Measurements from ENCODE around the gene KIAA0232. TPM values are rescaled to one million over a fixed set of nuclear protein-coding genes. Genes with fewer than 3 reads are reported as not detected.

Gene KIAA0232
- total and polyA plus RNA-seq, 11 donors, result 20.0 to 78.4 (median 67.7) TPM

- no peaks in the 10 kb centered on the region for H3K9me3 ChIP-seq
- no peak overlapping the region for H3K27ac ChIP-seq
- no peak for TF ChIP-seq POLR2A (IDR thresholded peaks at IDR 0.05)
- TF ChIP-seq, protein P1, sequence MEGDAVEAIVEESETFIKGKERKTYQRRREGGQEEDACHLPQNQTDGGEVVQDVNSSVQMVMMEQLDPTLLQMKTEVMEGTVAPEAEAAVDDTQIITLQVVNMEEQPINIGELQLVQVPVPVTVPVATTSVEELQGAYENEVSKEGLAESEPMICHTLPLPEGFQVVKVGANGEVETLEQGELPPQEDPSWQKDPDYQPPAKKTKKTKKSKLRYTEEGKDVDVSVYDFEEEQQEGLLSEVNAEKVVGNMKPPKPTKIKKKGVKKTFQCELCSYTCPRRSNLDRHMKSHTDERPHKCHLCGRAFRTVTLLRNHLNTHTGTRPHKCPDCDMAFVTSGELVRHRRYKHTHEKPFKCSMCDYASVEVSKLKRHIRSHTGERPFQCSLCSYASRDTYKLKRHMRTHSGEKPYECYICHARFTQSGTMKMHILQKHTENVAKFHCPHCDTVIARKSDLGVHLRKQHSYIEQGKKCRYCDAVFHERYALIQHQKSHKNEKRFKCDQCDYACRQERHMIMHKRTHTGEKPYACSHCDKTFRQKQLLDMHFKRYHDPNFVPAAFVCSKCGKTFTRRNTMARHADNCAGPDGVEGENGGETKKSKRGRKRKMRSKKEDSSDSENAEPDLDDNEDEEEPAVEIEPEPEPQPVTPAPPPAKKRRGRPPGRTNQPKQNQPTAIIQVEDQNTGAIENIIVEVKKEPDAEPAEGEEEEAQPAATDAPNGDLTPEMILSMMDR (IDR thresholded peaks at IDR 0.05), result no peak
- no peak overlapping the region for H3K4me3 ChIP-seq
- ATAC-seq, result peak in 1 of 4 donors; percentile 10
- WGBS, 4 donors, result 61 to 79% (median 75%) methylated on average over 1 of the region's 1 CpG
- H3K36me3 ChIP-seq, result peaks cover 0 to 69% (median 33%) of the 10 kb centered on the region in 9 donors
- no peaks in the 10 kb centered on the region for H3K27me3 ChIP-seq
- intact Hi-C loops (cut with DNase I), result loop anchor here in 1 of 10 donors (10.0 kb wide), 1 partner anchor 50 kb away; no protein-coding TSS in a partner anchor
- peaks cover 3 to 62% (median 35%) of the 10 kb centered on the region in 12 donors for H3K4me1 ChIP-seq
- no peak for DNase-seq
Observed at GRCh38 chr4:6845027-6845426, 62.5 kb downstream of the KIAA0232 start.

DNA sequence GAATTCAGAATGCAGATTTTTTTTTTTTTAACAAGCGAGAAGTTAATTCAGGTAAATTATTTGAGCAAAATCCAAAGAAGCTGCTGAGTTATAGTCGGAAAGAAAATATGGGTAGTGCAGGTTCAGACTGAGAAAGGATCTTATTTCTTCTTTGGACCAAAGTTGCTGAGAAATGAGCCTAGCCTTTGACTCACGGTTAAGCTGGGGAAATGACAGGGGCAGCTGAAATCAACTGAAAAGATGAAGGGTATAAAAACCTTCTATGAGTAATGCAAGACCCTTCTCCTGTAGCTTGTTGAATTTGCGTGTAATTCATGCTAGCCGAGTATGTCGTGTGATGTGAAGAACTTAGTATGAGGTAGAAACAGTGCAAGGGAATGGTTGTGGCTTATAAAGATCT lies 63.0 kb downstream of the KIAA0232 start:
- ATAC-seq, result no peak
- WGBS, 4 donors, result 92 to 96% (median 94%) methylated on average over 6 of the region's 6 CpGs
- Histone ChIP-seq H3K4me1 (peaks cover 3 to 57% (median 31%) of the 10 kb centered on the region in 12 donors), H3K36me3 (peaks cover 0 to 68% (median 33%) of the 10 kb centered on the region in 9 donors), H3K4me3 (no peak overlapping the region), H3K27ac (no peak overlapping the region), H3K9me3 (no peaks in the 10 kb centered on the region), H3K27me3 (no peaks in the 10 kb centered on the region)
- TF ChIP-seq POLR2A (IDR thresholded peaks at IDR 0.05), result no peak
- TF ChIP-seq, protein P1 (IDR thresholded peaks at IDR 0.05), result no peak
- DNase-seq, result no peak
- intact Hi-C loops (cut with DNase I), result loop anchor here in 1 of 10 donors (10.0 kb wide), 1 partner anchor 51 kb away; no protein-coding TSS in a partner anchor

DNA sequence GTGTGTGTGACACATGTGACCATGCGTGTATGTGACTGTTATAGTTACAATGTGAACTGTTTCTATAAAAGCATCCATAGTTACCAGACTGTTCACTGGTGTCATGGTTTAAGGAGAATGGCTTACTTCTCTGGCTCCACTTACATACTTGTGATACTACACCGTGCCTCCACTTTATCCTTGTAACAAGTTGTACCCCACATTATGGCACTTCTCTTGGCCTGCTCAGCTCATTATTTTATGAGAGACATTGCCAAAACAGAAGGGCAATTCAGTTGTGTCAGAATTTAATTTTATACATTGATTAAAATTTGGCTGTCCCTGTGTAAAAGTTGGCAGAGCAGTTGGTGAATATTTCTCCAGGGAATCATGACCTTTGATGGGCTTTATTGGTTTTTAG lies 64.7 kb downstream of the KIAA0232 start:
- peak overlapping the region in 5 of 12 donors; percentile 1 to 51 (median 10) for H3K27ac ChIP-seq
- no peak overlapping the region for H3K4me3 ChIP-seq
- no peaks in the 10 kb centered on the region for H3K27me3 ChIP-seq
- DNase-seq (no peak), ATAC-seq (peak; percentile 66 to 74 (median 68))
- TF ChIP-seq, protein P1 (IDR thresholded peaks at IDR 0.05), result no peak
- no peak for TF ChIP-seq POLR2A (IDR thresholded peaks at IDR 0.05)
- intact Hi-C loops (cut with DNase I), result loop anchor here in 1 of 10 donors (10.0 kb wide), 1 partner anchor 52 kb away; no protein-coding TSS in a partner anchor
- peaks cover 0 to 59% (median 27%) of the 10 kb centered on the region in 9 donors for H3K36me3 ChIP-seq
- H3K4me1 ChIP-seq, result peaks cover 0 to 50% (median 24%) of the 10 kb centered on the region in 12 donors
- H3K9me3 ChIP-seq, result peaks cover 0 to 4% (median 0%) of the 10 kb centered on the region in 12 donors
- 30 to 52% (median 31%) methylated on average over 2 of the region's 2 CpGs for WGBS, 4 donors

- H3K4me1 ChIP-seq, result peaks cover 0 to 51% (median 24%) of the 10 kb centered on the region in 12 donors
- H3K27me3 ChIP-seq, result no peaks in the 10 kb centered on the region
- TF ChIP-seq, protein P1 (IDR thresholded peaks at IDR 0.05), result no peak
- no peak for TF ChIP-seq POLR2A (IDR thresholded peaks at IDR 0.05)
- no peak overlapping the region for H3K27ac ChIP-seq
- peak in 3 of 4 donors; percentile 32 to 68 (median 36) for ATAC-seq
- H3K36me3 ChIP-seq, result peaks cover 0 to 42% (median 17%) of the 10 kb centered on the region in 9 donors
- no peak for DNase-seq
- intact Hi-C loops (cut with DNase I), result loop anchor here in 1 of 10 donors (10.0 kb wide), 1 partner anchor 54 kb away; no protein-coding TSS in a partner anchor
- no peak overlapping the region for H3K4me3 ChIP-seq
- peaks cover 0 to 13% (median 5%) of the 10 kb centered on the region in 12 donors for H3K9me3 ChIP-seq
- WGBS, 4 donors, result 81 to 87% (median 84%) methylated on average over 3 of the region's 3 CpGs
Observed at GRCh38 chr4:6848717-6849305, 66.3 kb downstream of the KIAA0232 start.
